Ramos (cell line): ENCODE data around the gene RIMBP2.

Experiments used
- in situ Hi-C: fragments of 300-500 bp; cut with MboI; formaldehyde crosslinking; loops from one replicate; pipeline ENCODE4 v1.14.3; 2022; ENCODE audit warnings: low sequenced_read_pairs; ENCODE audit not compliant: unreplicated experiment

Gene RIMBP2

GRCh38 chr12:130436741-130437501 lies 279.2 kb downstream of the RIMBP2 start:
- in situ Hi-C loops: no loop called here

DNA sequence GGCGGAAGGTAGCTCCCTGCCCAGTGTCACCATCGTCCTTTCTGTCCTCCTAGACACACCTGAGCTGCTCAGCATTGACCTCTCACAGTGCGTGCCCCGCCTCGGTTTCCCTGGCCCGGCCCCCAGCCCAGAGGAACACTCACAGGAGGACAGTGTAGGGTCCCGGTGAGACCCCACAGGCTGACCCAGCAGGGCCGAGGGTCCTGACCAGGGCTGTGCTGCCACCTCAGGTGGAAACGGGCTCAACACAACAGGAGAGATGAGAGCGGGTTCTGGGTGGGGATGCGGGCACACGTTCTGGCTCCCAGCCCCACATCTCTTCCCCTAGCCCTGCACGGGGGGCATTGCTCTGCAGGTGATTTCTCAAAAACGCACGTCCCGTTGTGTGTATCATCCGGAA lies 280.3 kb downstream of the RIMBP2 start:
- in situ Hi-C loops: no loop called here

- in situ Hi-C loops: no loop called here
Measured at GRCh38 chr12:130435331-130435730, 280.8 kb downstream of the RIMBP2 start.

DNA sequence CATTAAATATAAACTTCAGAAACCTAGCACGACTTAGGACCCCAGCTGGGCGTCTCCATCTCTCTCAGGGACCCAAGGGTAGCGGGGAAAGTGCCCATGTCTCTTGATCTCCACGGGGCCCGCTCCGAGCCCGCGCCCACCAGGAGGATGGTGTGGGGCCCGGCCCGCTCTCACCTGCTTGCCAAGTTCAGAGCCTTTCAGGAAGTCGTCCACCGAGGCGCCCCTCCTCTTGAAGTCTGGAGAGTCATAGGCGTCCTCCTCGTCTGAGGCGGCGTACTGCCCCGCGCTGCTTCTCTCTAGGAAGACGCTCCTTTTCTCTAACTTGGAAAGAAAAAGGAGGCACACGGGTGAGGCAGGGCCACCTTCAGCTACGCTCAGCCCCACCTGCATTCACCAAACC lies 281.5 kb downstream of the RIMBP2 start:
- in situ Hi-C loops: no loop called here

- in situ Hi-C loops: no loop called here
Measured at GRCh38 chr12:130433834-130434233, 282.3 kb downstream of the RIMBP2 start.

DNA sequence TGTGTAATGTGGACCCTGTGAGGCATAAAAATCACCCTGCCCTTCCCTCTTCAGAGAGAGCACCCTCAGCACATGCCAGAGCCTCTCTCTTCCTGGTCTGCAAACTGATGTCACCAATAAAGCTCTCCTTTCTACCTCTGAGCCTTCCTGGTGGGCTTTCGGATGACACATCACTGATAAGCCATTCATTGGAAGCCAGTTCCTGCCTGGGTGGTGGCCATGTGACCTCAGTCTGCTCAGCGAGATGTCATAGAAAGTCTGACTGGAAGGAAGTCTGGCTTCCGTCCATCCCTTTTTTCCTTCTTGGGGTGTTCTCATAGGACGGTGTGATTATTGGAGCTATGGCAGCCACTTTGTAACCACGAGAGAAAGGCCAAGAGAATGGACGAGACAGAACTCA lies 282.7 kb downstream of the RIMBP2 start:
- in situ Hi-C loops: no loop called here

- in situ Hi-C loops: no loop called here
Measured at GRCh38 chr12:130431176-130431575, 284.9 kb downstream of the RIMBP2 start.

DNA sequence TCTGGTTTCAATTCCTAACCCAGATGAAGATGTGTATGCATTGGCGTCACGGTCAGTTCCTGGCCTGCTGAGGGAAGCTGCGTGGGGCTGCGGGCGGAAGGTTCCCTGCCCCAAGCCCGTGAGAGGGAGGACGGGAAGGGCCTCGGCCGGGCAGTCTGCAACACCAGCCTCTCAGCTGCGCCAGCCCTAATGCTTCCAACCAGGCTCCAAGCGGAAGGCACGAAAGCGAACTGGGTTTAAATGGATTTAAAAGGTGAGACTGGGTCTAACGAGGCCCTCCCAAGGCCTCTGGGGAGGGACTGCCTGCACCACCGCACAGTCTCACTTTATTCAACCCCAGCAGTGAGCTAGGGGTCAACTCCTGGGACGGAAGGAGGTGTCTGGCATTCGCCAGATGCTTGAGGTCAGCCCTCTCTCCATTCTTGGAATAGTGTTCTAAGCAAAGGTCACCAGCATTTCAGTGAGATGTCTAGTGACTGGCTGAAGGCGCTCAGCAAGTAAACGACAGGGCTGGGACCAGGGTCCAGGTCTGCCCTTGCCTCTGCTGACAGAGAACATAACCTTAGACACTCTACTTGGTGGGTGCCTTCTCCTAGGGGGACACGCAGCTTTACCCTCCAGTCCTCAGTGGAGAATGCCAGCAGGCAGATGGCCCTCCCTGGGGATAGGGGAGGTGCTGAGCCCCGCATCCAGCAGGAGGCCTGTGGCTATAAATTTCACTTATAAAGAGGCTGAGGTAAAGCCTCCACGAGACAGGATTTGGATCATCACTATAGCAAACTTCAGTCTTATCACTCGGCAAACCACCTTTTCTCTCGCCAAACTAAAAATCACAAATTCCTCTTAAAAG lies 286.2 kb downstream of the RIMBP2 start:
- in situ Hi-C loops: no loop called here

DNA sequence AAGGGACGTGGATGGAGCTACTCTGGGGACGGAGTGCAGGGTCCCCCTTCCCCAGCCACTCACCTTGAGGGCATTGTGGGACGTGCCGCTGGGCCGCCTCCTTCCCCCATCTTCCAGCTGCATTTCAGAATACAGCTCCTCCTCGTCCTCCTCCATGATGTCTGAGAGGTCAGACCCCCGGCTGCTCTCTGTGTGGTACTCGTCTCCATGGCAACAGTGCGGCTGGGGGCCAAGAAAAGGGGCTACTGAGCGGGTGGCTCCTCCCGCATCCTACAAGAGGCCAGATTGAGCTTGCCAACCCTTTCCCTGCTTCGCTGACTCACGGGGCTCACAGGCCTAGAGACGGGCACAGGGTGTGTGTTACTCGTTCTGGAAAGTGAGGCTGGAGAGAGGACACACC lies 288.0 kb downstream of the RIMBP2 start:
- in situ Hi-C loops: no loop called here

GRCh38 chr12:130427381-130427887 lies 288.7 kb downstream of the RIMBP2 start:
- in situ Hi-C loops: no loop called here

DNA sequence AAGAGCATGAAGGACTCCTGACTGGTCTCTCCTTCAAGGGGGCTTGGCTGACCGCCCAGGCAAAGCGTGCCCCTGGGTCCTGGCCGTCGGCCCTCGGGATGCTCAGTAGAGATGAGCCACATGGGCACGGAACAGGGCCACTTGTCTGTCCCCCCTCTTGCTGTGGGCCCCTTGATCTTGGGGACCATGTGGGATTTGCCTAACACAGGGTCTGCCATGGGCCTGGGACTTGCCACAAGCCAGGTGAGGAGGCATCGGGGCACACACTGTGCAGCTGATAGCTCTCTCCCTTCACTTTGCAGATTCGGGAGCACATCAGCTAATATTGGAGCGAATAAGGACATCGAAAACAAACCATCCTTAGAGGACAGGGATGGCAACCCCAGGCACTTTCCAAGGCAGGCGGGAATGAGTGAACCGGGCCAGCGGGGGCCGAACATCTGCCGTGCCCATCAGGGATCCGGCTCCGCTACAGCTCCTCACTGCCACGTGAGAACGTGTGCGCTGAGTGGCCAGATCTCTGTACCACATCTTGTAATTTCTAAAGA lies 290.3 kb downstream of the RIMBP2 start:
- in situ Hi-C loops: no loop called here

DNA sequence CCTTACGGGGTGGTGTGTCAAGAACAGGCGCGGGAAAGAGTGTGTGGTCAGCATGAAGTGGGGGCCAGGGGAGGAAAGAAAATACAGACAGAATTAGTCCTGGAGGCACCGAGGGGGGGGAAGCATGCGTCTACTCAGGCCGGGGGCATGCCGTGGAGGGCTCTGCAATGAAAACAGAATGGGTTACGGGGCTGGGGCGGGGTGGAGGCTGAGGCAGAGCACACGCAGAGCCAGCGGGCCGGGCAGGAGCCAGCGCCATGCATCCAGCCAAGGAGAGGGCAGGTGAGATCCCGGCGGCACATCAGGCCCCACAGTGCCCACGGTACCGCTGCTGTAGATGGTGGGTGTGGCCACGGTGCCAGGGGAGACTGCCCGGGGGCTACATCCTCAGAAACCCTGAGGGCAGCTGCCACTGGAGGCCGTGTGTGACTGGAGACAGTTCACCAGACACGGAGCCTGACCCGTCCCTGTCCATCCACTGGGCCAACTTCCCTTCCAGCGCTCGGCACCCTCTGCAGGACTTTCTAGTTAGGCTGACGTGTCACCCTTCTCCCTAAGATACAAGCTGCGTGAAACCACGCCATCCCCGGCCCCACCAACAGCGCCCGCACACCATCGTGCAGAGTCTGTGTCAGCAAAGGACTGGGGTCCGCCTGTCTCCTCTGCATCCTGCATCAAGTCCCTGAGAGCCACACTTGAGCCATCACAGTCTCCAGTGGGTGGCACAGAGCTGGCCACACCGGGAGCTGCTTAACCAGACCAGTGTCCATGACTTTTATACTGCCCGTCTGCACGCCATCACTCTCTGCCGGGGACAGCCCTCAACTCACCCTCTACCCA lies 291.0 kb downstream of the RIMBP2 start:
- in situ Hi-C loops: no loop called here

- in situ Hi-C loops: no loop called here
Measured at GRCh38 chr12:130423991-130424857, 291.9 kb downstream of the RIMBP2 start.

GRCh38 chr12:130423136-130423535 lies 293.0 kb downstream of the RIMBP2 start:
- in situ Hi-C loops: no loop called here

DNA sequence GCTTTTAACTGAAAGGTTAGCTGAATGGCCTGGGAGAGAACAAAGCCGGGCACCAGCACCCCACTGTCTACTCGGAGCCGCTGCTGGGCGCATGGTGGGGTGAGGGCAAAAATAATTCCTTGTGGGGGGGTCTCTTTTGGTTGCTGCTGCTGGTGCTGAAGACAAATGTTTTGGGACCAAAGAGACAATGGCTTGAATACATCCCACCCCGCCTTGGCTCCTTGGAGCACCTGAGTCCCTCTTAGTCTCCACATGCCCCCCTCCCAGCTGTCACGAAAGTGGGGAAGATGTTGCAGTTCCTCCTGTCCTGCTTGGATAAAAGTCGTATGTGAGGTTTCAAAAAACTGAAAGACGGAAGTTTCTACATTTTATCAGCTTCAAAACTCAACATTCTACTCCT lies 293.4 kb downstream of the RIMBP2 start:
- in situ Hi-C loops: no loop called here

DNA sequence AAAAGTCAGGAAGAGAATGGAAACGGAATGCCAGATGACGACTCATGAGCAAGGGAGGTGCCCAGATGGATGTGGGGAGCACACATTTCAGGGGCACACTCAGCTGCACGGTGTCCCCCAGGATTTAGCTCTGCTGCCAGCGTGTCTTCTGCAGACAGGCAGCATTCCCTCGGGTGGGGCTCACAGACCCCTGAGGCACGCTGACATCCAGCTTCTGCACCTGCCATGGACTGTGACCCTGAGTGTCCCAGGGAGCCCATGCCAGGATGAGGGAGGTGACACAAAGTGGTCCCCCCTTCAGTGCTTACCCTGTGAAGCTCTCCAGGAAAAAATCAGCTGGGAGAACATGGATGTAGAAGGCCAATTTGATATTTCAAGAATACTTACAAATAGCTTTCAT lies 294.2 kb downstream of the RIMBP2 start:
- in situ Hi-C loops: no loop called here

DNA sequence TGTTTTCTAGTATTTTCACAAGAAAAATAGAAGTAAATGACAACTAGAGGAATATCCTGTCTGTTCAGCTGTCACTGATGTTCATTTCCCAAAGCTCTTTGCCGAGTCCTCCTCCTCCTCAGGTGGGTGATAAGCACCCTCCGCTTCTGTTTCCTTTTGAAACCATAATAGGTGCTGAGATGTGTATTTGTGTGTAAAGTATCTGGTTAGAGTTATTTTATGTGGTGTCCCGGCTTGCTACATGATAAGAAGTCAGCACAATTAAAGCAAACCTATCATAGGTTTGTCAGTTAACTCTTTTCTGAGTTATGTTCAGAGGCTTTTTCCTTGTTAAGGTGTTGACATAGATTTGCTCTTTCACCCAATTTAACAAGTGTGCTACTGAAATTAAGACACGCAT lies 296.0 kb downstream of the RIMBP2 start:
- in situ Hi-C loops: no loop called here

DNA sequence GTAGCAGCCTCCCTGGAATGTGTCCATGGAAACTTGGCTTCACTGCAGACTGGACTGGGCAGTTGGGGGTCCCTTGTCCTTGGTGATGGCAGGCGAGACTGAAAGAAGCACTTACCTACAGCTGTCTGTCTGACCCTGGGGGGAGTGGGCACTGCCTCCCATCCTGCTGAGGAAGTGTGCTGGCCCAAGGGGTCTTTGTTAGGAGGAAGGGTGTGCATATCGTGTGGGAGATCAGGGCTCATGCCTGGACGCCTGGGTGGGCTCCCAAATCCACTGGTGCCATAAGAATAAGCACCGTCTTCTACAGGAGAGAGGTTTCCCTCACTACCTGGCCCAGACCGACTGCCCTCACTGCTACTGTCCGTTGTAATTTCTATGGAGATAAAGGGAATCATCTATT lies 297.0 kb downstream of the RIMBP2 start:
- in situ Hi-C loops: no loop called here

GRCh38 chr12:130418251-130418650 lies 297.8 kb downstream of the RIMBP2 start:
- in situ Hi-C loops: no loop called here
